A549 (cell line): Measurements from ENCODE around the gene KDM8. TPM values are rescaled to one million over a fixed set of nuclear protein-coding genes. Genes with fewer than 3 reads are reported as not detected.
A peak's percentile ranks its signal among the peaks of the same experiment; 100 is the strongest.

Source experiments
- ATAC-seq, 2 experiments: fragments of 200-7000 bp in 1 of 2; fragments of >200 bp in 1 of 2; cut with Nextera tagmentation in 1 of 2; cut with Tn5 transposase in 1 of 2; 3 replicates each; pipeline versions ENCODE4 v1.8.0 to v1.9.1; 2018 to 2020; ENCODE audit warnings: mild to moderate bottlenecking in 1 of 2, moderate library complexity in 1 of 2
- CTCF ChIA-PET: fragments of 300-600 bp; sonication (Branson Sonifier 250); formaldehyde crosslinking; extraction: SDS; loops from one replicate; lab custom pipeline; 2021; ENCODE audit warnings: antibody characterized with exemption, inconsistent platforms; lab: Yijun Ruan, JAX
- POLR2A ChIA-PET: fragments of 350-600 bp; formaldehyde crosslinking; extraction: SDS; loops from one replicate; lab custom pipeline; 2021; ENCODE audit warnings: antibody characterized with exemption, inconsistent platforms; lab: Yijun Ruan, JAX
- DNase-seq, 2 experiments: peaks; one replicate each; pipeline versions ENCODE4 v3.0.0 to v3.0.0-alpha.2; 2011 to 2016; ENCODE audit warnings: low read depth in 1 of 2, low spot score in 1 of 2
- FAIRE-seq: peaks from 2 replicates; lab custom pipeline; 2011; peaks lifted over from hg19 to GRCh38; lab: Jason Lieb, UNC
- H3K27ac ChIP-seq, 2 experiments: fragments of >200 bp; sonication (Bioruptor Twin); formaldehyde crosslinking; 3 replicates each; pipeline ENCODE4 v1.5.1; 2016 to 2017
- H3K4me1 ChIP-seq: fragments of >200 bp; sonication (Bioruptor Twin); formaldehyde crosslinking; 3 replicates; pipeline ENCODE4 v1.6.1; 2016
- H3K4me2 ChIP-seq: fragments of >200 bp; sonication (Bioruptor Twin); formaldehyde crosslinking; 3 replicates; pipeline ENCODE4 v1.6.1; 2016
- H3K4me3 ChIP-seq: fragments of >200 bp; sonication (Bioruptor Twin); formaldehyde crosslinking; 3 replicates; pipeline ENCODE4 v1.5.1; 2016
- H3K9me3 ChIP-seq: fragments of >200 bp; sonication (Bioruptor Twin); formaldehyde crosslinking; 3 replicates; pipeline ENCODE4 v1.6.1; 2016
- BCL3 ChIP-seq: fragments of >200 bp; sonication (Bioruptor Twin); formaldehyde crosslinking; IDR thresholded peaks from 3 replicates; pipeline ENCODE4 v1.6.1; 2016
- BHLHE40 ChIP-seq: IDR thresholded peaks from 2 replicates; pipeline ENCODE4 v1.6.1; 2012; ENCODE audit warnings: low read depth, low read length, inconsistent platforms
- CBX8 ChIP-seq: fragments of 200-600 bp; sonication (generic); IDR thresholded peaks from 2 replicates; pipeline ENCODE4 v1.6.1; 2016
- CHD2 ChIP-seq: fragments of 150-350 bp; IDR thresholded peaks from 2 replicates; pipeline ENCODE4 v1.6.1; 2014; ENCODE audit warnings: low read length; ENCODE audit not compliant: partially characterized antibody
- E2F6 ChIP-seq: IDR thresholded peaks from 2 replicates; pipeline ENCODE4 v1.6.1; 2012; ENCODE audit warnings: low read depth, borderline replicate concordance
- EP300 ChIP-seq, 2 experiments: fragments of >200 bp; sonication (Bioruptor Twin); formaldehyde crosslinking; IDR thresholded peaks; 2 replicates in 1 of 2; 3 replicates in 1 of 2; pipeline ENCODE4 v1.6.1; 2016 to 2017
- FOSL2 ChIP-seq, 2 experiments: fragments of 450-650 bp in 1 of 2; fragments of >200 bp in 1 of 2; sonication (Bioruptor Twin) in 1 of 2; formaldehyde crosslinking; IDR thresholded peaks; 2 replicates each; pipeline versions ENCODE4 v1.5.0 to v1.6.1; 2016 to 2020; ENCODE audit warnings: mild to moderate bottlenecking in 1 of 2, moderate library complexity in 1 of 2
- GATA3 ChIP-seq: IDR thresholded peaks from 2 replicates; pipeline ENCODE4 v1.6.1; 2012; ENCODE audit warnings: borderline replicate concordance
- HDAC2 ChIP-seq: fragments of 200-600 bp; sonication (generic); IDR thresholded peaks from 2 replicates; pipeline ENCODE4 v1.6.1; 2016
- HMGXB4 ChIP-seq: fragments of 250-450 bp; sonication (Bioruptor Pico); IDR thresholded peaks from 2 replicates; pipeline ENCODE4 v1.5.0; 2021; ENCODE audit warnings: mild to moderate bottlenecking, moderate library complexity, borderline replicate concordance
- HOXB13 ChIP-seq: fragments of 250-450 bp; sonication (Bioruptor Pico); IDR thresholded peaks from 2 replicates; pipeline ENCODE4 v1.5.0; 2020; ENCODE audit warnings: low read depth, mild to moderate bottlenecking, moderate library complexity
- JUN ChIP-seq, 2 experiments: fragments of >200 bp; sonication (Bioruptor Twin); formaldehyde crosslinking; IDR thresholded peaks; 2 replicates in 1 of 2; 3 replicates in 1 of 2; pipeline ENCODE4 v1.6.1; 2016 to 2017
- MAFK ChIP-seq: fragments of 450-650 bp; IDR thresholded peaks from 2 replicates; pipeline ENCODE4 v1.6.1; 2014; ENCODE audit not compliant: partially characterized antibody
- MAX ChIP-seq: IDR thresholded peaks from 2 replicates; pipeline ENCODE4 v1.6.1; 2012
- PHF8 ChIP-seq: fragments of 200-600 bp; sonication (generic); IDR thresholded peaks from 2 replicates; pipeline ENCODE4 v1.6.1; 2016; ENCODE audit warnings: low read depth, mild to moderate bottlenecking, antibody characterized with exemption, moderate library complexity, borderline replicate concordance
- POLR2AphosphoS2 ChIP-seq: conservative IDR thresholded peaks from 2 replicates; pipeline ENCODE4 v1.6.1; 2012; ENCODE audit warnings: low read length, improper control_type of control experiment, inconsistent platforms
- RCOR1 ChIP-seq: fragments of 150-350 bp; IDR thresholded peaks from 2 replicates; pipeline ENCODE4 v1.6.1; 2014; ENCODE audit warnings: antibody characterized with exemption, low read length, low read depth
- REST ChIP-seq: fragments of 200-600 bp; sonication (generic); IDR thresholded peaks from 2 replicates; pipeline ENCODE4 v1.6.1; 2016; ENCODE audit warnings: antibody characterized with exemption, mild to moderate bottlenecking, moderate library complexity
- RNF2 ChIP-seq: fragments of 200-600 bp; sonication (generic); IDR thresholded peaks from 2 replicates; pipeline ENCODE4 v1.6.1; 2016; ENCODE audit warnings: low read depth, mild to moderate bottlenecking, antibody characterized with exemption, moderate library complexity, borderline replicate concordance
- TFCP2L1 ChIP-seq: fragments of 250-450 bp; sonication (Bioruptor Pico); IDR thresholded peaks from 2 replicates; pipeline ENCODE4 v1.5.0; 2021; ENCODE audit warnings: mild to moderate bottlenecking
- USF2 ChIP-seq: fragments of 450-650 bp; IDR thresholded peaks from 2 replicates; pipeline ENCODE4 v1.6.1; 2014; ENCODE audit warnings: antibody characterized with exemption
- WGBS: methylation state at CpG from one replicate; pipeline ENCODE4 v1.1.6; 2017; ENCODE audit errors: missing lambda C conversion rate; 5-methylcytosine and 5-hydroxymethylcytosine counted together
- polyA plus RNA-seq, 4 experiments: library from polyadenylated mRNA; depleted of rRNA in 3 of 4; stranded (reverse); fragments of >200 nt; fragmentation: RNase III in 1 of 4; extraction: RNeasy Plus Mini Kit Qiagen cat#74134 plus additional on column Dnase treatment in 1 of 4; gene quantifications; 2 replicates in 3 of 4; 3 replicates in 1 of 4; pipeline ENCODE4 v1.2.3, GENCODE V29; 2011 to 2017

Gene KDM8
- polyA plus RNA-seq, 2 of the 4 experiments (the other 2 are of a cell fraction), result 1.6 to 2.3 TPM

GRCh38 chr16:27174798-27175197 is 28.5 kb upstream of the KDM8 start:
- CTCF ChIA-PET, result interaction anchor here (9.0 kb wide), 1 partner anchor 20 kb away, joined by 83 read pairs; no protein-coding TSS in a partner anchor

GRCh38 chr16:27175888-27176287 is 27.4 kb upstream of the KDM8 start:
- WGBS, result 84% methylated on average over 8 of the region's 8 CpGs
- Histone ChIP-seq H3K4me2 (no peak overlapping the region), H3K4me1 (peaks cover 10% of the 10 kb centered on the region), H3K27ac (no peak overlapping the region), H3K4me3 (no peak overlapping the region), H3K9me3 (0 out of 3 replicates have a peak, but pooled peaks cover 2% of the 10 kb centered on the region)
- FAIRE-seq, result no peak
- ATAC-seq, result no peak
- ChIA-PET CTCF (interaction anchor here (0.7 to 9.0 kb wide), 3 partner anchors 21 to 60 kb away, joined by 3 to 83 read pairs (median 20); no protein-coding TSS in a partner anchor), POLR2A (interaction anchor here (1.5 kb wide), 1 partner anchor 28 kb away, joined by 4 read pairs; the partner anchor contains the start of gene KDM8)
- TF ChIP-seq USF2 (peak; percentile 51; the same call in 1 of the 2 replicates), TFCP2L1 (CRISPR knock-in tag) (no peak)
- peak in 1 of 2 experiments; percentile 37 for DNase-seq

More at GRCh38 chr16:27174798-27175197, 28.5 kb upstream of the KDM8 start:
- FAIRE-seq (no peak), ATAC-seq (peak; percentile 62 to 80; a peak in 4 of 6 replicates), DNase-seq (peak; percentile 52 to 78)
- peak; percentile 48; the same call in 1 of the 2 replicates for TF ChIP-seq GATA3
- no peak for TF ChIP-seq CBX8
- peak overlapping the region; percentile 43; the same call in 2 of the 3 replicates for H3K4me2 ChIP-seq
- H3K4me1 ChIP-seq, result peaks cover 10% of the 10 kb centered on the region
- 15% methylated on average over 6 of the region's 6 CpGs for WGBS
- H3K9me3 ChIP-seq, result 0 out of 3 replicates have a peak, but pooled peaks cover 2% of the 10 kb centered on the region
- no peak overlapping the region for H3K27ac ChIP-seq
- POLR2A ChIA-PET, result interaction anchor here (1.5 kb wide), 1 partner anchor 29 kb away, joined by 4 read pairs; the partner anchor contains the start of gene KDM8
- H3K4me3 ChIP-seq, result no peak overlapping the region

- TF ChIP-seq HOXB13 (CRISPR knock-in tag) (no peak), CHD2 (no peak), TFCP2L1 (CRISPR knock-in tag) (no peak), PHF8 (no peak), JUN (IDR thresholded peaks at IDR 0.05) (no peak), MAX (0 out of 2 replicates have a peak, but pooled peaks have one; percentile 35), REST (no peak), CBX8 (no peak), E2F6 (no peak), BHLHE40 (no peak), HMGXB4 (CRISPR knock-in tag) (no peak), MAFK (peak; percentile 43), HDAC2 (no peak), BCL3 (no peak), RNF2 (no peak), FOSL2 (IDR thresholded peaks at IDR 0.05) (no peak), FOSL2 (CRISPR knock-in tag; IDR thresholded peaks at IDR 0.05) (peak; percentile 53), EP300 (IDR thresholded peaks at IDR 0.05) (no peak), RCOR1 (no peak), POLR2AphosphoS2 (no peak)
- FAIRE-seq, result no peak
- H3K4me1 ChIP-seq, result peaks cover 10% of the 10 kb centered on the region
- DNase-seq, result peak in 1 of 2 experiments; percentile 59
- CTCF ChIA-PET, result interaction anchor here (0.6 to 5.7 kb wide), 8 partner anchors 9 to 191 kb away, joined by 3 to 57 read pairs (median 4); no protein-coding TSS in a partner anchor
- no peaks in the 10 kb centered on the region for H3K9me3 ChIP-seq
- no peak overlapping the region for H3K4me2 ChIP-seq
- WGBS, result 50% methylated on average over 13 of the region's 13 CpGs
- POLR2A ChIA-PET, result no interaction called here
- peak in 1 of 2 experiments; percentile 39; a peak in 2 of 6 replicates for ATAC-seq
- H3K27ac ChIP-seq, result peak overlapping the region in 1 of 2 experiments; percentile 45; a peak in 2 of 6 replicates
- no peak overlapping the region for H3K4me3 ChIP-seq
Measured at GRCh38 chr16:27177031-27177774, 26.1 kb upstream of the KDM8 start.
